Progenitor cell of endocrine pancreas (in vitro differentiated cells): Measurements from ENCODE around the gene BHLHE23. TPM values are rescaled to one million over a fixed set of nuclear protein-coding genes. Genes with fewer than 3 reads are reported as not detected.

Experiments
- DNase-seq: peaks from one replicate; pipeline ENCODE4 v3.0.0; 2021; ENCODE audit warnings: low spot score; ENCODE audit not compliant: unreplicated experiment
- H3K27ac Mint-ChIP-seq: 2 replicates; pipeline ENCODE4 v1.8.0; 2021; ENCODE audit warnings: mild to moderate bottlenecking, moderate library complexity, mixed read lengths
- H3K27me3 Mint-ChIP-seq: 2 replicates; pipeline ENCODE4 v1.8.0; 2021; ENCODE audit warnings: mixed read lengths
- H3K36me3 Mint-ChIP-seq: 2 replicates; pipeline ENCODE4 v1.8.0; 2022; ENCODE audit warnings: mixed read lengths; ENCODE audit not compliant: insufficient read depth
- H3K4me1 Mint-ChIP-seq: 2 replicates; pipeline ENCODE4 v1.8.0; 2021; ENCODE audit warnings: low read depth, mixed read lengths
- H3K4me3 Mint-ChIP-seq: 2 replicates; pipeline ENCODE4 v1.8.0; 2021; ENCODE audit warnings: low read depth, mild to moderate bottlenecking, moderate library complexity, mixed read lengths
- H3K9me3 Mint-ChIP-seq: 2 replicates; pipeline ENCODE4 v1.8.0; 2021; ENCODE audit warnings: low read depth, mixed read lengths
- total RNA-seq: library from RNA; stranded (reverse); gene quantifications from 2 replicates; pipeline ENCODE4 v1.2.1, GENCODE V29; 2021
- TF ChIP-seq, protein P1 (sequence below): fragments of 200-600 bp; sonication (generic); IDR thresholded peaks from one replicate; pipeline ENCODE4 v1.5.0; 2021; ENCODE audit warnings: antibody characterized with exemption, mild to moderate bottlenecking; ENCODE audit not compliant: unreplicated experiment

BHLHE23 gene
- total RNA-seq, 1 donor from 2014 or later, result not detected

DNA sequence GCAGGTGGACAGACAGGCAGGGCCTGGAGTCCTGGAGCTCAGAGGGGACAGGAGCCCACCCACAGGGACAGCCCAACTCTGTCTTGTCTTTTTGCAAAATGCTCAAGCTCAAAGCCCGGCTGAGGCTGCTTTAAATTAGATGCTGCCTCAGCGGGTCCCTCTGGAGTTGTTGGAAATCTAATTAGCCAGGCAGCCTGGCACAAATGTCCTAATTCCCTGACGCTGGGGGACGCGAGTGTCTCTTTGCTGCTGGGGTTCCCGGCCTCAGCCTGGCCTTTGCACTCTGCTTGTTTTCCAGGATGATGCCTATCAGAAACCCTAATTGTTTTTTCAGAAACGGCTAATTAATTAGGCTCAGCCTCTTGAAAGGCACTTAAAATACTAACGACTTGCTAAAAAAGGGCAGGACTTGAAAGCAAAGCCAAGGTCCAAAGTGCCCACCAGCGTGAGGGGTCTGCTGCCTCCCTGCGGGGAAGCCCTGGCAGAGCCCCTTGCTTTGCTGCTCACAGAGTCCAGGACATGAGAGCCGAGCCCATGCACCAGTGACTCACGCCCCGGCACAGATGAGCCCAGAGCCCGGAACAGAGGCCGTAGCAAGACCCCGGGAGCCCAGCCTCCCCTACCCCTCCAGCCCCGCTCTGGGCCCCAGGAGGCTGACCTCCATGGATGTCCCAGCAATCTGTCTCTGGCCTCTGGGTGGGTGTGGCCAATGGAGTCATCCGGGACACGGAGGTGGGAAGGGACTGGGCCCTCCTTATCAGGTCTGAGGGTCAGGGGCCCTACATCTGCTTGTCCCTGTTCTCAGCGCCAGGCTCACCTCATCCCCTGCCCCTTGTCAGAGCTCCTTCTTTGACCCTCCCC, 46.0 kb upstream of the BHLHE23 start:
- H3K27me3 Mint-ChIP-seq, result peaks cover 23% of the 10 kb centered on the region
- TF ChIP-seq, protein P1, sequence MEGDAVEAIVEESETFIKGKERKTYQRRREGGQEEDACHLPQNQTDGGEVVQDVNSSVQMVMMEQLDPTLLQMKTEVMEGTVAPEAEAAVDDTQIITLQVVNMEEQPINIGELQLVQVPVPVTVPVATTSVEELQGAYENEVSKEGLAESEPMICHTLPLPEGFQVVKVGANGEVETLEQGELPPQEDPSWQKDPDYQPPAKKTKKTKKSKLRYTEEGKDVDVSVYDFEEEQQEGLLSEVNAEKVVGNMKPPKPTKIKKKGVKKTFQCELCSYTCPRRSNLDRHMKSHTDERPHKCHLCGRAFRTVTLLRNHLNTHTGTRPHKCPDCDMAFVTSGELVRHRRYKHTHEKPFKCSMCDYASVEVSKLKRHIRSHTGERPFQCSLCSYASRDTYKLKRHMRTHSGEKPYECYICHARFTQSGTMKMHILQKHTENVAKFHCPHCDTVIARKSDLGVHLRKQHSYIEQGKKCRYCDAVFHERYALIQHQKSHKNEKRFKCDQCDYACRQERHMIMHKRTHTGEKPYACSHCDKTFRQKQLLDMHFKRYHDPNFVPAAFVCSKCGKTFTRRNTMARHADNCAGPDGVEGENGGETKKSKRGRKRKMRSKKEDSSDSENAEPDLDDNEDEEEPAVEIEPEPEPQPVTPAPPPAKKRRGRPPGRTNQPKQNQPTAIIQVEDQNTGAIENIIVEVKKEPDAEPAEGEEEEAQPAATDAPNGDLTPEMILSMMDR, result no peak
- H3K4me1 Mint-ChIP-seq, result peaks cover 2% of the 10 kb centered on the region
- H3K36me3 Mint-ChIP-seq, result no peaks in the 10 kb centered on the region
- no peaks in the 10 kb centered on the region for H3K9me3 Mint-ChIP-seq
- no peak overlapping the region for H3K27ac Mint-ChIP-seq
- H3K4me3 Mint-ChIP-seq, result no peak overlapping the region
- no peak for DNase-seq

DNA sequence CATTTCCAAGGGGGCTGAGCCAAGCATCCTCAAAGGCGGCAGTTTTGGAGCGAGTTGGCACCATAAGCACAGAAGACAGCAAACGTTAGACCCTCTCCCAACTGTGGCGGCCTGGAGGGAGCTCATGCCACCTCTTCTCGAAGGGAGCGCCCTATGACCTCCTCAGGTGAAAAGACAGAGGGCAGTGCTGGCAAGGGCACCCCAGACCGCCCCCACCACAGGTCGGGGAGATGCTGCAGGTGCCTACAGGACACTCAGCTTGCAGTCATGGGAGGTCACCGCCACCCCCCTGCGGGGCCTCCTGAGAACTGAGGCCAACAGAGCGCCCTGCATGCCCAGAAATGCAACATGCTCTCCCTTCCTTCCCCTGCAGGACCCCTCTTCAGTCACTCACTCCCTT, 45.1 kb upstream of the BHLHE23 start:
- H3K4me3 Mint-ChIP-seq, result no peak overlapping the region
- no peak for DNase-seq
- no peaks in the 10 kb centered on the region for H3K9me3 Mint-ChIP-seq
- TF ChIP-seq, protein P1, result no peak
- H3K27me3 Mint-ChIP-seq, result peaks cover 23% of the 10 kb centered on the region
- peaks cover 2% of the 10 kb centered on the region for H3K4me1 Mint-ChIP-seq
- no peaks in the 10 kb centered on the region for H3K36me3 Mint-ChIP-seq
- H3K27ac Mint-ChIP-seq, result no peak overlapping the region

DNA sequence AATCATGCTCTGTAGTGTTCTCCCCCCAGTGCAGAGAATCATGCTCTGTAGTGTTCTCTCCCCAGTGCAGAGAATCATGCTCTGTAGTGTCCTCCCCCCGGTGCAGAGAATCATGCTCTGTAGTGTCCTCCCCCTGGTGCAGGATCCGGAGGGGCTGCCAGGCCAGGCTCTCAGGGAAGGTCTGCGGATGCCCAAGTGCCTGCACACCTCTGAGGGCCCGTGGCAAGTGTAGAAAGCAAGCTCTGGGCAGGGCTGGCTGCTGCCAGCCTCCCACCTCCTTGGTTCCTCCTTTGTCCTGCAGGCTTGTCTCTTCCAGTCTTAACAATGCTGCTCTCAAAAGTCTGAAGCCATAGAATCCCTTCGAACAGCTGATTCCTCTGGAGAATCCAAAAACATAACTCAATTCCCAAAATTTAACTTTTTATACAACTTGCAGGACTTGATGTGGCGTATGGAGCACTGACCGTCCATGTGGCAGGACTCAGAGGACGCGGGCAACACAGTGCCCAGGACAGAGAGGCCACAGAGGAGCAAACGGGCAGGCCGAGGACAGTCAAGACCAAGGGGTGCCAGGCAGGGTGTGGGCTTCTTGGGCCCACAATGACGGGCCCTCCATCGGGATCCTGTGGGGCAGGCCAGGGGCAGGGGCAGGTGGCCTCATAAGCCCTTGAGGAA, 44.6 kb upstream of the BHLHE23 start:
- Mint-ChIP-seq H3K4me3 (no peak overlapping the region), H3K4me1 (peaks cover 2% of the 10 kb centered on the region), H3K27me3 (peaks cover 24% of the 10 kb centered on the region), H3K27ac (no peak overlapping the region), H3K36me3 (no peaks in the 10 kb centered on the region), H3K9me3 (no peaks in the 10 kb centered on the region)
- DNase-seq, result no peak
- TF ChIP-seq, protein P1, result no peak

DNA sequence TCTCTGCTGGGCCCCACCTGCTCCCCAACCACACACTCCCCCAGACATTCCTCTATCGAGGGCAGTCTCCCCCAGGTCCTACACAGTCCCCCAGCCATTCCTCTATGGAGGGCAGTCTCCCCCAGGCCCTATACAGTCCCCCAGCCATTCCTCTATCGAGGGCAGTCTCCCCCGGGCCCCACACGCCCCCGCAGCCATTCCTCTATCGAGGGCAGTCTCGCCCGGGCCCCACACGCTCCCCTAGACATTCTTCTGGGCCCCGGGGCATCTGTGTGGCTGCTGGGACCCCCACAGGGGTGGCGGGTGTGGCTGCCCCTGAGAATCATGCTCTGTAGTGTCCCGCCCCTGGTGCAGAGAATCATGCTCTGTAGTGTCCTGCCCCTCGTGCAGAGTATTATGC, 43.6 kb upstream of the BHLHE23 start:
- H3K36me3 Mint-ChIP-seq, result no peaks in the 10 kb centered on the region
- no peaks in the 10 kb centered on the region for H3K9me3 Mint-ChIP-seq
- H3K27me3 Mint-ChIP-seq, result peaks cover 27% of the 10 kb centered on the region
- no peak overlapping the region for H3K27ac Mint-ChIP-seq
- DNase-seq, result no peak
- peaks cover 2% of the 10 kb centered on the region for H3K4me1 Mint-ChIP-seq
- no peak overlapping the region for H3K4me3 Mint-ChIP-seq
- TF ChIP-seq, protein P1, result no peak

DNA sequence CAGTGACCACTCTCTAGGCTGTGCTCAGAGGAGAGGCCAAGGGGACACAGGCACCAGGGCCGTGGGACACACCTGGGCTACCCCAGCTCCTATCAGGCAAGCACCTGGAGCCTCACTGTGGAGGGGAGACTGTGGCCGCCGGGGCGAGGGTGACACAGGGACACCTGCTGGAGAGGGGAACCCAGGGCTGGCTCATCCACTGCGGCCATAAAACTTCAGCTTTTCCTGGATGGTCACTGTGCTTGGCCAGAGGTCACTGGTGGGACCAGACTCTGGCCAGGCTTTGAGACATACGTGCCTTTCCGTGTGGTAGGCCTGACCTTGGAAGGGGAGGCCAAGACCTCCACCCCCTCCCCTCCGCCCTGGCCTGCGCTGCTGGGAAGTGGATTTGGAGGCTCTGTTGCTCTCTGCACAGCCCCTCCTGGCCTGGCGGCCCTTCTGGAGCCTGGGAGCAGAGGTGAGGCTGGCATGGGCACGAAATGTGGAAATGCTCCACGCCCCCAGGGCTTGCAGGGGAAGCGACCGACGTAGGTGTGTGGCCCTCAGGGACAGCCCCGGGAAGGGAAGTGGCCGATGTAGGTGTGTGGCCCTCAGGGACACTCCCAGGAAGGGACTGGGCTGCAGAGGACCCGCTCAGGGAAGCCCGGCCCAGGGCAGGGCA, 42.9 kb upstream of the BHLHE23 start:
- H3K27ac Mint-ChIP-seq, result no peak overlapping the region
- no peaks in the 10 kb centered on the region for H3K9me3 Mint-ChIP-seq
- peaks cover 27% of the 10 kb centered on the region for H3K27me3 Mint-ChIP-seq
- no peak for DNase-seq
- H3K36me3 Mint-ChIP-seq, result no peaks in the 10 kb centered on the region
- H3K4me1 Mint-ChIP-seq, result peaks cover 2% of the 10 kb centered on the region
- no peak overlapping the region for H3K4me3 Mint-ChIP-seq
- TF ChIP-seq, protein P1, result no peak
